HG03354 (cell line): ENCODE data around the gene SCAF1.

Source experiments
- ATAC-seq: cut with Tn5 transposase; IDR thresholded peaks from one replicate; pipeline ENCODE4 v1.9.1; 2021; ENCODE audit warnings: mild to moderate bottlenecking; ENCODE audit not compliant: unreplicated experiment, poor library complexity, severe bottlenecking

The SCAF1 gene

DNA sequence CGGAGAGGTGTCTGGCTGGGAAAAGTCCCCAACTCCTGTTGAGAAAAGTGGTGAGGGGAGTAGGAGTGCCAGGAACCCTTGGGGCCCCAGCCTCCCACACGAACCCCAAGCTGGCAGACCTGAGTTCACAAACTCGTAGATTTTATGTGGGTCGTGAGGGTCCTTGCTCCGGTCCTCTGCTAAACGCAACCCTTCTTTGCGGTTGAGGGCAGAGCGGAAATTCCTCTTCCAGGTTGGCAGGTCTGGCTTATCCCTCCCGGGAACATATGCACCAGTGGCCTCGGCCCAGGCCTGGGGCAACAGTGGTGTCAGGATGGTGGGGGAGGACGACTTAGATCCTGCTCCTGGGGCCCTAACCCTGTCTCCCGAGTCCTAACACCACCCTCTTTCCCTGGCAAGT is 21.2 kb downstream of the SCAF1 start:
- no peak for ATAC-seq

DNA sequence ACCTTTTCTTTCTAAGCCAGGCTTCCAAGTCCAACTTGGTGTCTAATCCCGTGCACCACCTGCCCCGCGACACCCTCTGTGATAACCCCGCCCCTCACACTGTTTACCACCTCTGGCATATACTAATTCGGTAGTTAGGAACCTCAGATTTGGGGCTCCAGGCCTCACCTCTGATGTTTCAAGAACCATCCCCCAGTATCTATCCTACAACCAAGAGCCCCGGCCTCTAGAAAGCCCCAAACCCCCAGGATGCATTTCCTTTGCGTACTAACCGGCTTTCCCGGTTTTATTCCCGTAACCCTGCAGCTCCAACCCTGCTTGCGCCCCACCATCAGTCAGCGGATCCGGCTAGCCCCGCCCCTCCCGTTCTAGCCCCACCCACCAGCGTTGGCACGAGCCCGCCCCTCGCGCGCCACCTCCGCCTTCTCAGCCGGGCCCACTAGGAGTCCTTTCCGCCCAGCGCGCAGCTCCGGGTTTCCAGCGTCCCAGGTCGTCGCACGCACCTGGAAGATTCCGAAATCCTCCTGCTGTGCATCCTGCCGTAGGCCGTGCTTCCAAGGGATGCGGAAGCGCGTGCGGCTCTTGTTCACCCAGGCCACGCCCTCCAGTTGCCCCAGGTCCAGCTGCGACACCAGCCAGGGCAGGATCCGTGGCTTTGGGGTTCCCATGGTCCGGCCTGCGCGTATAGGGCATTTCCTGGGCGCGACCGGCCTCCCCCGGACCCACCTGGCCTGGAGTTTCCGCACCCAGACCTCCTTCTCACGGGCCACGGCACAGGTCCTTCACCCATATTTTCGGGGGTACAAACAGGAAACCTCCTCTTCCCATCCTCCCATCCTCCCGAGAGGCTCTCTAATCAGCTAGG is 22.4 kb downstream of the SCAF1 start:
- peak; percentile 32 for ATAC-seq

DNA sequence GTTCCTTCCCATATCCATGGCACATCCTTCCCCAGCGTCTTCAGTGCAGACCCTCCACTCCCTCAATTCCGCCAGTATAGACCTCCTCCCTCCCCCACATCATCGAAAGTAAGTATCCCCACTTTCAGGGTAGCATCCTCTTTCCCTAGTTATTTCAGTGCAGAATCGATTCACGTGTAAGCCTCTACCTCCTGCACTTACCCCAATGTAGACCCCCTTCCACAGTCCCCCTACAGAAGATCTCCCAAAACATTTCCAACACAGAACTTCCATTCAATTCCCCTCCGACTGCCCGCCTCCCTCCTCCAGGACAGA is 23.0 kb downstream of the SCAF1 start:
- ATAC-seq: peak; percentile 2

DNA sequence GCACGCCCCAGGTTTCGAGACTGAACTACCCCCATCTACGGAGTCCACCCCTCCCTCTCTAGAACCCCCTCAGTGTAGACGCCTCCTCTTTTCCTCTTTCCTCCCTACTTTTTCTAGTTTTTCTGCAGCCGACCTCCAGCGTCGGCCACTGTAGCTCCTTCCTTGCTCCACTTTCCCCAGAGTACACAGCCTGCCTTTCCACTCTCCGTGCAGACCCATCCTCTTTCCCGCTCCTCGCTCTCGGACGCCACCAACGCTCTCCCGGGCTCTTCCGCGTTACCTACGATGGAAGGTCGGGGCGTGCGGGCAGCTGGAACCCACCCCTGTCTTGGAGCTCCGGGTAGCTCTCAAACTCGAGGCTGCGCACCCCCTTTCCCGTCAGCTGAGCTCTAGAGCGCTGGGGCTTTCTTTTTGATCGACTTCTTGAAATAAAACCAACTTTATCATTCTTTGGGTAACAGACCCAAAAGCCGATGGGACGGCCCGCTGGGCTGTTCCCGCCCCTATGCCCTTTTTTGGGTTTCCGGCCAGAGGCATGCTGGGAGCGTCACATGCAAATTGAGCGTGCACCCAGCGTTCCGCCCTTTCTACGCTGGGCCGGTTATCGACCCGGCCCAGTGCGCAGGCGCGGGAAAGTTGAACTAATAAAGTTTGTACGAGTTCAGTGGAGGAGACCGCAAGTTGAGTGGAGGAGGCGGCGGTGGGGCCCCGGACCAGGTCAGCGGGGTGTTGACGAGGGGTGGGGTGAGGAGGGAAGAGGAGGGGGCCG is 23.5 kb downstream of the SCAF1 start, which contains the start of the genes BCL2L12 and IRF3:
TSS of gene BCL2L12 (plus strand) at position 583 of the 769 bp plus-strand sequence. CDS start 760 bp downstream, outside the sequence.
TSS of gene IRF3 (minus strand) at position 507 of the 769 bp plus-strand sequence. CDS start 1,019 bp downstream, outside the sequence.
- peak; percentile 86 for ATAC-seq

DNA sequence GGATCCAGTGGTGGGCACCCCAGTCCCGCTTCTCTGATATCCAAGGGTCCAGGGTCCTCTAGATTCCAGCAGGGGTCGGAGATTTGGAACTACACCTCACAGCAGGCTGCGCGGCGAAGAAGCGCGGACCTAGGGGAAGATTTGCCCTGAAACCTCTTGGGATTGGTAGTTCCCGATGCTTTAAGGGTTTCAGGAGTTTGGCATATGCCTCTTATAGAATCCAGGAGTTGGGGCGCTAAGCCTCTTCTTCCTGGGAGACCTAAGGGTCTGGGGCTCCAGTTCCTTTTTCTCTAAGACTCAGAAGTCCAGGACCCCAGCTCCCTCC is 24.1 kb downstream of the SCAF1 start:
- no peak for ATAC-seq

DNA sequence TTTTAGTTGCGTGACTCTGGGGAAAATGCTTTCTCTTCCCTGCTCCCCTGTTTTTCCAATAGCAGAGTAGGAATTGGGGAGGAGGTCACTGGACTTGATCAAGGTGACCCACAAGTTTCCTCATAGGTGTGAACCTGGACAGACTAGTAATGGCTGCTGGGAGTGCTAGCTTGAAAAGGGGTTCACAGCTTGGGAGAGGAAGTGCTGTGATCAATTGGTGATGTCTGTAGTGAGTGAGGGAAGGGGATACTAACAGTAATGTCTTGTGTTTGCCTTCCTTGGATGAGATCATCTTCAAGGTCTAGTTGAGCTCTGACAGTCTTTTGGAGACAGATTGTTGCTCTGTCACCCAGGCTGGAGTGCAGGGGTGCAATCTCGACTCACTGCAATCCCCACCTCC is 25.5 kb downstream of the SCAF1 start:
- no peak for ATAC-seq

DNA sequence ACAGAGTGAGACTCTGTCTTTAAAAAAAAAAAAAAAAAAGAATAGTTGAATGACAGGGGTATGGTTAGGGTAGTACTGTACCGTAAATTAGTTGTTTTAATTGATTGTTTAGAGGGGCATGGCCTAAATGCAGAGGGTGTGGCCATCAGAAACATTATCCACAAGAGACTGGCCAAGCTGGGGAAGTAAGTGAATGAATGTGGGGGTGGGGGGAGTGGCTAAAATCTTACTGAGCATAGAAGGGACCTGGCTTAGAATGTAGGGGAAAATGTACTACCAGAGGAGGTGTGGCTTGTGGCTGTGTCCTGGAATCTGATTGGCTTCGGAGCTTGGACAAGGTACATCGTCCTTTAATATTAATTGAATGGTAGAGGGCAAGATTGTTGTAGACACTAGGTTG is 27.5 kb downstream of the SCAF1 start:
- ATAC-seq: no peak

DNA sequence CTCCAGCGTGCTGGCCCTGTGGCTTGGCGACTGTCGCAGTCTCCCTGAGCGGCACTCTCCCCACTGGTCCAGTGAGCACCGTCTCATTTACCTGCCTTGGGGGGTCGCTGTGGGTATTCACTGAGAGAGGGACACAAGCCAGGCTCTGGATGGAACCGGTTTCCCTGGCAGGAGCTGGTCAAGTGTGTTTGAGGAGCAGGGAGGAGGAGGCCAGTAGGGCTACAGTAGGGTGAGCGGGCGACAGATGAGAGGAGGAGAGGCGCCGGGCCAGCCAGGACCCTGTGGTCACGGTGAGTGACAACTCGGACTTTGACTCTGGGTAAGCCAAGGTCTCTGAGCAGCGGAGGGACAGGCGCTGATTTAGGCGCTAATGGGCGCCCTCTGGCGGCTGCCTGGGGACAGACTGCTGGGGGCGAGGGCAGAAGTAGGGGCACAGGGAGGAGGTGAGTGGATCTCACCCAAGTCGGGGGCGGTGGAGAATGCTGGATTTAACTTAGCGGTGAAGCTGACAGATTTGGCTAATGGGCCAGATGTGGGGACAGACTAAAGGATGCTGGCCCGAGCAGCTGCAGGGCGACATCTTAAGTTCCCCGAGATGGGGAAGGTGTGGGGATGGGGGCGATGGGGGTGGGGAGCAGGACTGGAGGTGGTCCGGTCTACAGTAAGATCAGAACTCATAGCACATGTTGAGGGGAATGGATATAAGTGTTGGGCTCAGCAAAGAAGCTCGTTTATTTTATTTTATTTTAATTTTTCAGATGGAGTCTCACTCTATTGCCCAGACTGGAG is 30.3 kb downstream of the SCAF1 start:
- no peak for ATAC-seq

DNA sequence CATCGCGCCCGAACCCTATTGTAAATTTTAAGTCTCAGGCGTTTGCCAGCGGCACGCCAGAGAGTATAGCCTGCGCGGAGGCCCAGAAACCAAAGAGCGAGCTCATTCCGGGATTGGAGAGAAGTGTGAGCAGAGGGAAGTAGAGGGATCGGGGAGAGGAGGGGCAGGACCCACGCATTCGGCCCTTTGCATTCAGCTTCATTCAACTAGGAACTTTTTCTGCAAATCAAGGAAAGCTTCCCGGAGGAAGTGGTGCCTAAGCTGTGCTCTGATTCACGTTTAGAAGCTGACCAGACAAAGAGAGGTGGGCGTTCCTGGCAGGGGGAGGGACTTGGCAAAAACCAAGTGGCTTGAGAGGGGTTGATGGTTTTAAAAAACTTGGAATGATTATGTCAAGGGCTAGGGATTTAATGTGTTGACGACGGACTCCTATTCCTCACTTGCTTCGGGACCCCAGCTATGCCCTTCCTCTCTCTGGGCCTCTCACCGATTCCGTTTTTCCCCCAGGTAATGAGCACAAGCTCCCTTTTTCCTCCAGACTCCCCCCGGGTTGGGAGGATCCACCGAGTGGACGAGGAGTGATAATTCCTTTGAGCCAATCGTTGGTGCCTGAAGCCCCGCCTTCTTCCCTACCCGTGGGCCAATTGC is 34.3 kb downstream of the SCAF1 start:
- peak; percentile 28 for ATAC-seq

DNA sequence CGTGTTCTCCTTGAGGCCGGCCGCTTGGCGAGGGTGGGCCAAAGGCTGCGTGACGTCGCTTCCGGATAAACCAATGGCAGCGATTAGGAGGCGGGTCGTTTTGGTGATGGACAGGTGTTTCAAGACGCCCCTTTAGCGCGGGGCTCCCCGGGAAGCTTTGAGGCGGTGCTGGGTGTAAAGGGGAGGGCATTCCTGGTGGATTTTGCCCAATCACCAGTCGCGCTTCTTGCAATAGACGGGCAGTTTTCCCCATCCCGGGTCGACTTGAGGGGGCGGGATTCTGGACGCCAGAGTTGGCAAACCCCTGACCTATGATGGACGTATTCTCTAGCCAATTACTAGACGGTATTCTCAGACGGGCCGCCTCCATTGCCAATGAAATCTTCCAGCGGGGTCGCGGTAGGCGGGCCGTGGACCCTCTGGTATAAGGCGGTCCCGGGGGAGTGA is 34.8 kb downstream of the SCAF1 start:
- ATAC-seq: peak; percentile 65

DNA sequence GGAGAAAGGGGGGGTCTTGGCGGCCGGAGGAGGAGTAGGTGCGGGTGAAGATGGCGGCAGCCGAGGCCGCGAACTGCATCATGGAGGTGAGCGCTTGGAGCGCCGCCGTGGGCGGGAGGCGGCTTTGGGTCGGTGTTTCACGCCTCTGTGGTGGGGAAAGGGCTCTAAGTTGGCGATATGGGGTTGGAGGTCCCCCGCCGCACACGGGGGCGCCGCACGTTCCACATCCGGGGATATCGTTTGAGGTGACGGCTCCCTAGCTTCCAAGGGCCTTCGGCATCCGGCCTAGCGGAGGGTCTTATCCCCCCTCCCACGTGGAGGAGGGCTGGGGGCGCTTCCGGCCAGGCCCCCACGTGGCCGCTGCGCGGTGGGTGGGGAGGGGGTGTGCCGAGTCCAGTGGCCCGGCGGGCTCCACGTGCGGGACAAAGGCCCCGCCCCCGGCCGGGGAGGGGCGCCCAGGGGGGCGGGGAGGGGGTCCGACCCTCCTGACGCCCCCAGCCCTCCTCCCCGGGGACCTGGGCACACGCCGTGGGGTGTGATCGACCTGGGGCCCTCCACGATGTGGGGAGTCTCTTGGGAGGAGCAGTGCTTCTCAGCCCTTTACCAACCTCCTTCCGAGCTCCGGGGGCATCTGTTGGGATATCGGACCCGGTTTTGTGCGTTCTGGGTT is 35.4 kb downstream of the SCAF1 start, which contains the start of gene PRMT1:
TSS of gene PRMT1 (plus strand) at position 41 of the 670 bp plus-strand sequence. CDS start at position 51, 10 bp downstream.
- peak; percentile 9 for ATAC-seq

DNA sequence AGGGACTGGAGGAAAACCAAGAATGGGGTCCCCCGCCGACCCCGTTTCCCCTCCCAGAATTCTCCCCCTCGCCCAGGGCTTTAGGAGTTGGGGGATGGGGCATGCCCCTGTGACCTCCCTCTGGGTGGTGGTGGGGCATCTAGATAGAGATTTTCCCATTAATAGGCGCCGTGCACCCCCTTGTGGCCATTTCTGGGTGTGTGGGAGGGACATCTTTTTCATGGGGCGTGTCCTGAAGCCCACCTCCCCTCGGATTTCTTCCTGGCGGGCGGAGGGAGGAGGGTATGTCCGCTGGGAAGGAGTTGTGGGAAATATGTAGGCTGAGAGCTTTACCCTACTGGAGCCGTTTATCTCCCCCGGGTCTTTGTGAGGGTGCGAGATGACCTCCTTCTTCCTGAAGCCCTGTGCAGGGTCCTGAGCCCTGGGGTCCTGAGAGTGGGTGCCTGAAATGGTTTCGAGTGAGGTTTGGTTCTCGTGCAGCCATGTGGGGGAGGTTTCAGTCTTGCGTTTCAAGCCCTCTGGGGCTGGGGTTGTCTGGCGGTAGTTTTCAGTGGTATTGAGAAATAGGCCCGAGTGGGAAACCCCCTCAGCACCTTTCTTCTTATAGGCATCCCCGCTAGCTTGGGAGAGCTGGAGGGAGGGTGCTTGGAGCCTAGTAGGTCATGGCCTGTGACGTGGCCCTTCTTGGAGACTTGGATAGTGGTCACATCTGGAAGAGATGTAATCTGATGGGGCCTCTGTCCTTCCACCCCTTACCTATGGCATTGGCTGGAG is 36.1 kb downstream of the SCAF1 start:
- ATAC-seq: no peak

DNA sequence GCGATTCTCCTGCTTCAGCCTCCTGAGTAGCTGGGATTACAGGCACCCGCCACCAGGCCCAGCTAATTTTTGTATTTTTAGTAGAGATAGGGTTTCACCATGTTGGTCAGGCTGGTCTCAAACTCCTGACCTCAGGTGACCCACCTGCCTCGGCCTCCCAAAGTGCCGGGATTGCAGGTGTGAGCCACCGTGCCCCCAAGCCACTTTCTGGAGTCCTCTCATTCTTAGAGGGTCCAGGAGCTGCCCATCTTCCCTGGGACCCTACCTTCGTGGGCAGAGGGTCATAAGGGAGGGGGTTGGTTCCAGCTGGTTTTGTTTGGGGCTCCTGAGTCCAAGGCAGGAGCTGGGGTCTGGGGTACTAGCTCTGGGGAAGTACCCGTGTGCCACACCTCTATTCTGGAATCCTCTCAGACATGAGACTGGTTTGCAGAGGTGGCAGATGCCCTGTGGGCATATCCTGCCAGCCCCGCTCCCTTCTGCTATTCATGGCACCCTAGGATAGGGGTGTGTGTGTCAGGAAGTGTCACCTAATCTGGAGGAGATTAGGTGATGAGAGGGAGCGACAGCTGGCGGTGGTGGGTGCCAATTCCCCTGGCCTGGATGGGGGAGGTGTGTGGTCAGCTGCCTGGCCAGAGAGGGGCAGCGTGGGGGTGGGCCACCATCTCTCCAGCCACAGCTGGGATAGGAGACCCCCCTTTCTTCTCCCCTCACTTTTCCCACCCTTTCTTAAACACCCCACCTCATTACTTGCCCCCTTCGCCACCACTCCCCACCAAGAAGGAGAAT is 37.2 kb downstream of the SCAF1 start:
- no peak for ATAC-seq

DNA sequence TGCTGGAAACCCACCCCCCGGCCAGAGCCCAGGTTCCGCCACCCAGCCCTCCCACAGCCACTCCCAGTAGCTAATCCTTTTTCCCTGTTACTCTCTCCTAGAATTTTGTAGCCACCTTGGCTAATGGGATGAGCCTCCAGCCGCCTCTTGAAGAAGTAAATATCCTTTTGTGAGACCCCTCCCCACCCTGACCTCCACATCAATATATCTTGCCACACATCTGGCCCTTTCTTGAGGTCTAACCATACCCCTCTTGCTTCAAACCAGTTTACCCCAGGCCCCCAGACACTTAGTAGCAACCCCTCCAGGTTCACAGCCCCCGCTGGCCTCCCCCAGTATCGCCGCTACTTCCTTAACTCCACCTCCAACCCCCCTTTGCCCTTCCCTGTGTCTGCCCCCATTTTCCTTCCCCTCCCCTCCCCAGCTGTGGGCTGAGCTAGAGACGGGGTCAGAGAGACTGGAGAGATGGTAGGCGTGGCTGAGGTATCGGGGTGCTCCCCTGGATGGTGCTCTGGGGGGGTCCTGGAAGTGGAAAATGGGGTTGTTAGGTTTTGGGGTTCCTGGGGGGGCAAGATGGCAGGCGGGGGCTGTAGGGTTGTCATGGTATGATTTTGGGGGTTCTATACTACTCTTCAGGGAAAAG is 37.9 kb downstream of the SCAF1 start:
- ATAC-seq: no peak

DNA sequence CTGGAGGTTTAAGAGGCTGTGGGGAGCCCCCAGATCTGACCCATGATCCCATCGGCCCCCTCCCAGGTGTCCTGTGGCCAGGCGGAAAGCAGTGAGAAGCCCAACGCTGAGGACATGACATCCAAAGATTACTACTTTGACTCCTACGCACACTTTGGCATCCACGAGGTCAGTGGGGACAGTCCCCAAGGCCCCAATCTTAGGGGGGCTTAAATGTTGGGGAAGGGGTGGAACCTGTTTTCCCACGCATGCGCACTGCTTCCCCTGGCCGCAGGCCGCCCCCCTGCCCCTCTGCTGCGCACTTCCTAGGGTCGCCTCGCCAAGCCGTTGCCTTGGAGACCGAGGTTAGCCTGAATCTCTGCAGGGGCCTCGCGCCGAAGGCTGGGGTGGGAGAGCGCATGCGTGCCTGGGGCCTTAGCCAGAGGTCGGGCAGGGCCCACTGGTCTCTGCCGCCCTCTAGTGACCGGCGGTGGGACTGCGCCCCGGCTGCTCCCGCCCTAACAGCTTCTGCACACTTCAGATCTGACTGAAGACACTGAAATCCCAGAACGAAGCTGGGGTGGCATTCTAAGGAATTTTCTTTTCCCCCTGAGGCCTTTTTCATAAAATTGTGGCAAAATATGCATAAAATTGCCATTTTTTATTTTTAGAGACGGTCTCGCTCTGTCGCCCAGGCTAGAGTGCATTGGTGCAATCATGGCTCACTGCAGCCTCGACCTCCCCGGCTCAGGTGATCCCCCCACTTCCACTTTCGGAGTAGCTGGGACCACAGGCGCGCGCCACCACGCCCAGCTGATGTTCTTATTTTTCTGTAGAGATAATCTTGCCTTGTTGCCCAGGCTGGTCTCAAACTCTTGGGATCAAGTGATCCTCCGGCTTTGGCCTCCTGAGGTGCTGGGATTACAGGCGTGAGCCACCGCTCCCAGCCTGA is 38.7 kb downstream of the SCAF1 start:
- ATAC-seq: no peak

DNA sequence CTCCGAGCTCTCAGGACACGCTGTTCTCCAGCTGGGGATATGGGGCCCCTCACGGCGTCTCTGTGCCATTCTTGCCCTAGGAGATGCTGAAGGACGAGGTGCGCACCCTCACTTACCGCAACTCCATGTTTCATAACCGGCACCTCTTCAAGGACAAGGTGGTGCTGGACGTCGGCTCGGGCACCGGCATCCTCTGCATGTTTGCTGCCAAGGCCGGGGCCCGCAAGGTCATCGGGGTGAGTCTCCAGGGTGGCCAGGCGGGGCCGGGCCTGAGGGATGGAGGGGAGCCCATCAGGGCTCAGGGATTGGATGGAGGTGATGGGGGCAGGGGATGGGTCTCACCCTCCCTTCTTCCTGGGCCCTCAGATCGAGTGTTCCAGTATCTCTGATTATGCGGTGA is 39.8 kb downstream of the SCAF1 start:
- no peak for ATAC-seq
